Neural progenitor cell (in vitro differentiated cells): ENCODE data around the gene AFF1. TPM values are rescaled to one million over a fixed set of nuclear protein-coding genes. Genes with fewer than 3 reads are reported as not detected.
"Not testable (repeated sequence)": the region's sequence is repeated elsewhere in the genome, so short reads cannot be mapped to it uniquely, and the experiment has no call there.

ENCODE experiments used
- DNase-seq: peaks from one replicate; pipeline ENCODE4 v3.0.0-alpha.2; 2016; ENCODE audit warnings: low spot score
- H2AFZ ChIP-seq: fragments of 200-600 bp; sonication (generic); replicated peaks from 2 replicates; pipeline ENCODE4 v1.6.1; 2016; ENCODE audit warnings: antibody characterized with exemption
- H3F3A ChIP-seq: fragments of 200-600 bp; sonication (generic); 2 replicates; pipeline ENCODE4 v1.6.1; 2016; ENCODE audit warnings: antibody characterized with exemption, low read depth
- H3K27ac ChIP-seq: fragments of 200-600 bp; sonication (generic); 2 replicates; pipeline ENCODE4 v1.5.1; 2016; ENCODE audit warnings: mild to moderate bottlenecking
- H3K27me3 ChIP-seq: fragments of 200-600 bp; sonication (generic); 2 replicates; pipeline ENCODE4 v1.6.1; 2016; ENCODE audit warnings: mild to moderate bottlenecking, moderate library complexity
- H3K36me3 ChIP-seq: fragments of 200-600 bp; sonication (generic); 2 replicates; pipeline ENCODE4 v1.5.1; 2016
- H3K4me1 ChIP-seq: fragments of 200-600 bp; sonication (generic); 2 replicates; pipeline ENCODE4 v1.6.1; 2016; ENCODE audit warnings: mixed run types
- H3K4me2 ChIP-seq: fragments of 200-600 bp; sonication (generic); 2 replicates; pipeline ENCODE4 v1.6.1; 2016
- H3K4me3 ChIP-seq: fragments of 200-600 bp; sonication (generic); 2 replicates; pipeline ENCODE4 v1.5.1; 2016
- H3K79me2 ChIP-seq: fragments of 200-600 bp; sonication (generic); 2 replicates; pipeline ENCODE4 v1.6.1; 2016; ENCODE audit warnings: low read depth
- H3K9ac ChIP-seq: fragments of 200-600 bp; sonication (generic); 2 replicates; pipeline ENCODE4 v1.6.1; 2016
- H3K9me3 ChIP-seq: fragments of 200-600 bp; sonication (generic); 2 replicates; pipeline ENCODE4 v1.5.1; 2016; ENCODE audit warnings: low read depth
- H4K20me1 ChIP-seq: fragments of 200-600 bp; sonication (generic); 2 replicates; pipeline ENCODE4 v1.6.1; 2016; ENCODE audit warnings: low read depth
- H3K27ac Mint-ChIP-seq: 3 replicates; pipeline ENCODE4 v1.8.0; 2021; ENCODE audit warnings: mixed read lengths
- H3K27me3 Mint-ChIP-seq: 2 replicates; pipeline ENCODE4 v1.8.0; 2022; ENCODE audit warnings: low read depth, mild to moderate bottlenecking, inconsistent platforms, moderate library complexity, mixed read lengths; ENCODE audit not compliant: insufficient read depth
- H3K36me3 Mint-ChIP-seq: 3 replicates; pipeline ENCODE4 v1.8.0; 2021; ENCODE audit warnings: mixed read lengths
- H3K4me1 Mint-ChIP-seq: 3 replicates; pipeline ENCODE4 v1.8.0; 2021; ENCODE audit warnings: mixed read lengths
- H3K4me3 Mint-ChIP-seq: 3 replicates; pipeline ENCODE4 v1.8.0; 2021; ENCODE audit warnings: mild to moderate bottlenecking, moderate library complexity, mixed read lengths
- H3K9me3 Mint-ChIP-seq: 3 replicates; pipeline ENCODE4 v1.8.0; 2020; ENCODE audit warnings: mixed read lengths
- CTCF ChIP-seq: fragments of 200-600 bp; sonication (generic); IDR thresholded peaks from 2 replicates; pipeline ENCODE4 v1.5.1; 2017; ENCODE audit warnings: antibody characterized with exemption, mild to moderate bottlenecking
- EZH2 ChIP-seq: fragments of 200-600 bp; sonication (generic); IDR thresholded peaks from 2 replicates; pipeline ENCODE4 v1.6.1; 2017; ENCODE audit warnings: antibody characterized with exemption, mild to moderate bottlenecking, moderate library complexity
- EZH2phosphoT487 ChIP-seq: fragments of 200-600 bp; sonication (generic); IDR thresholded peaks from 2 replicates; pipeline ENCODE4 v1.6.1; 2017; ENCODE audit warnings: antibody characterized with exemption
- total RNA-seq: library from RNA; depleted of rRNA; stranded (reverse); fragments of >200 nt; gene quantifications from 2 replicates; pipeline ENCODE4 v1.2.3, GENCODE V29; 2015; ENCODE audit warnings: low replicate concordance

Gene AFF1
- total RNA-seq, 1 donor from 2014 or later, result 29.0 TPM

DNA sequence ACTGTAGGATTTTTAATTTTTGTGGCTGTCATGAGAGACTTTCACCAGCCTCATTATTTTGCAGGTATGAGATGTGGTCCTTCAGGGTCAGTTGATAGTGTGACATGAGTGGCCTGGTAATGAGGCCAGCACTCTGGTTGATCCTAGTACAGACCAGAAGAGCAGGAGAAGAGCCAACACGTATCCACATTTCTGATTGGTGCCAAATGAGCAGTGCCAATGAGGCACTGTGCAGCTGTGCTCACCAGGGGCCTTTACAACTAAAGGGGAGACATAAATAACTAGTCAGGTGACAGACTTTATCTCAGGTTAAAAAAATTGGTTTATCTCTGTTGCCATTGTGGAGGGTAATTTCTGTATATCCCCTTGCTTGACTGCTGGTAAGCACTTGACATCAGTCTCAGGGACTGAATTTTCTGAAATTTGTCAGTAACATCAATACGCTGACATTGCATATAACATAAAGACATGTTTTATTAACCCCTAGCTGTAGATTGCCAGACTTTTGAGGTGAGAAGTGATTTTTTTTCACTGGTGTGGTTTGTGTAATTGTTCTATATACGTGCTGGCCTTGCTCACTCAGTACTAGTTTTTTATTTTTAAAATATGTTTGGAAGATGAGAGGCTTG is 101.2 kb downstream of the AFF1 start:
- H3K4me3 Mint-ChIP-seq, result peak overlapping the region; percentile 50
- Histone ChIP-seq H3K27me3 (no peaks in the 10 kb centered on the region), H3K9ac (no peak overlapping the region)

DNA sequence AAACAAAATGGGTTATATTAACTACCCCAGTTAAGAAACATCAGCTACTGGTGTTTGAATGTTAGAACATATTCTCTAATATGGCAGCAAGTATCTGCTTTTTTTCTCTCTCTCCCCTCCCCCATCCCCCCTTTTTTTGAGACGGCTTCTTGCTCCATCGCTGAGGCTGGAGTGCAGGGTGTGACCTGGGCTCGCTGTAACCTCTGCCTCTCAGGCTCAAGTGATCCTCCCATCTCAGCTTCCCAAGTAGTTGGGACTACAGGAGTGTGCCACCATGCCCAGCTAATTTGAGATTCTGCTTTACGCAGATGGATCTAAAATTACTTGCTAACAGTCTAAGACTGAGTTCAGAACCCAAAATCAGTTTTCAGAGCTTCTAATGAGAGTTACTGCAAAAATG is 101.9 kb downstream of the AFF1 start:
- Histone ChIP-seq H3K27me3 (no peaks in the 10 kb centered on the region), H3K9ac (no peak overlapping the region), H3K4me3 (no peak overlapping the region), H3K4me1 (peaks cover 83% of the 10 kb centered on the region), H2AFZ (no peak overlapping the region), H3K36me3 (no peaks in the 10 kb centered on the region), H3K79me2 (peaks cover 98% of the 10 kb centered on the region), H3K27ac (no peak overlapping the region), H3K9me3 (no peaks in the 10 kb centered on the region), H3K4me2 (peak overlapping the region; percentile 67), H4K20me1 (peaks cover 62% of the 10 kb centered on the region), H3F3A (peaks cover 59% of the 10 kb centered on the region)
- no peaks in the 10 kb centered on the region for H3K36me3 Mint-ChIP-seq
- peak overlapping the region; percentile 100 for H3K27ac Mint-ChIP-seq
- TF ChIP-seq EZH2phosphoT487, result no peak
- TF ChIP-seq EZH2, result no peak
- no peak for TF ChIP-seq CTCF
- no peaks in the 10 kb centered on the region for H3K9me3 Mint-ChIP-seq
- H3K4me1 Mint-ChIP-seq, result peaks cover 56% of the 10 kb centered on the region
- H3K4me3 Mint-ChIP-seq, result peak overlapping the region; percentile 58
- H3K27me3 Mint-ChIP-seq, result no peaks in the 10 kb centered on the region
- no peak for DNase-seq

More for the DNA sequence above, 101.2 kb downstream of the AFF1 start:
- H3K4me1 Mint-ChIP-seq, result peaks cover 51% of the 10 kb centered on the region
- Histone ChIP-seq H3F3A (peaks cover 66% of the 10 kb centered on the region), H3K9me3 (no peaks in the 10 kb centered on the region), H3K4me2 (peak overlapping the region; percentile 67), H2AFZ (no peak overlapping the region), H3K4me1 (peaks cover 90% of the 10 kb centered on the region), H3K36me3 (no peaks in the 10 kb centered on the region), H3K4me3 (no peak overlapping the region), H3K79me2 (peaks cover 98% of the 10 kb centered on the region), H3K27ac (no peak overlapping the region), H4K20me1 (peaks cover 70% of the 10 kb centered on the region)
- TF ChIP-seq EZH2 (no peak), EZH2phosphoT487 (no peak), CTCF (no peak)
- DNase-seq, result no peak
- H3K27ac Mint-ChIP-seq, result peak overlapping the region; percentile 96
- H3K27me3 Mint-ChIP-seq, result no peaks in the 10 kb centered on the region
- no peaks in the 10 kb centered on the region for H3K9me3 Mint-ChIP-seq
- H3K36me3 Mint-ChIP-seq, result no peaks in the 10 kb centered on the region

DNA sequence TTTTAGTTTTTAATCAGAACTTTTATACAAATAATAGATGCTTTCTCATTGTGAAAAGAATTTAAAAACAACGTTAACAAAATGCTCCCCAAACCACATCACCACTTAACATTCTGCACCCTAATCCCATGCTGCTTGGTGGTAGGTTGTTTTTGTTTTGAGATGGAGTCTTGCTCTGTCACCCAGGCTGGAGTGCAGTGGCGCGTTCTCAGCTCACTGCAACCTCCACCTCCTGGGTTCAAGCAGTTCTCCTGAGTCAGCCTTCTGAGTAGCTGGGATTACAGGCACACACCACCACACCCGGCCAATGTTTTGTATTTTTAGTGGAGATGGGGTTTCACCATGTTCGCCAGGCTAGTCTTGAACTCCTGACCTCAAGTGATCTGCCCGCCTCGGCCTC is 102.4 kb downstream of the AFF1 start:
- peaks cover 80% of the 10 kb centered on the region for H3K4me1 ChIP-seq
- not testable (repeated sequence) for DNase-seq, H3K36me3 ChIP-seq, H3K9ac ChIP-seq, H3K9me3 ChIP-seq, H3K27me3 ChIP-seq, H3K36me3 Mint-ChIP-seq, H2AFZ ChIP-seq, H3K9me3 Mint-ChIP-seq, H3K27me3 Mint-ChIP-seq, H3K4me3 ChIP-seq
- peak overlapping the region; percentile 96 for H3K27ac ChIP-seq
- H3K4me3 Mint-ChIP-seq, result peak overlapping the region; percentile 74
- peak overlapping the region; percentile 100 for H3K27ac Mint-ChIP-seq
- H3K4me1 Mint-ChIP-seq, result peaks cover 59% of the 10 kb centered on the region
- H4K20me1 ChIP-seq, result peaks cover 58% of the 10 kb centered on the region
- peaks cover 98% of the 10 kb centered on the region for H3K79me2 ChIP-seq
- peak overlapping the region; percentile 67 for H3K4me2 ChIP-seq
- H3F3A ChIP-seq, result peaks cover 57% of the 10 kb centered on the region

DNA sequence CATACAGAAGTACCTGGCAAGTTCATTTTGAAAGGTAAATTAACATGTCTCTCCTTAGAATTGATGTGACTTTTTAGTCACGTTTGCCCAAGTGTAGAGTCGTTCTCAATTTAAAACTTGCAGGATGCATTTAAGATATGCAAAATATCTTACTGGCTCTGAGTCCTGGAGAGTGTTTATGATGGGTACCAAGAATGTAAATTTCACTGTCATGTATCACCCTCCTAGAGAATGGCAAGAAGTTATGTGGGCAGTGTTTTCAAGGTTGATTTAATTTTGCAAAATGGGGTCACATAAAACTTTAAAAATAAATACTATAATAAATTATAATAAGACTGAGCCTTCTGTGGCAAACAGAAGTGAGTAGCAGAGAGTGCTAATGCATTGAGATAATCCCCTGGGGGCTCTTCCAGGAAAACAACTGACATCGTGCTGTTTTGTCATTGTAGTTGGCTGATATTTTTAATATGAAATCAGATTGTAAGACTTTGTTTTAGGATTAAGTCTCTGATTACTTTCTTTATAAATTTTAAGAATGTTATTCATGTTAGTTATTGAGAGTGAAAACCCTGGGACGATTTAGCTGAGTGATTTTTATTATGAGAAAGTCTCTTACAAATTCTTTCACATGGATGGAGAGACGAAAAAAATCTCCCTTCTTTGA is 103.0 kb downstream of the AFF1 start:
- H3K27ac ChIP-seq, result peak overlapping the region; percentile 96
- no peaks in the 10 kb centered on the region for H3K9me3 ChIP-seq
- DNase-seq, result no peak
- no peak overlapping the region for H3K9ac ChIP-seq
- peaks cover 98% of the 10 kb centered on the region for H3K79me2 ChIP-seq
- H3K27me3 Mint-ChIP-seq, result no peaks in the 10 kb centered on the region
- H3K4me1 ChIP-seq, result peaks cover 80% of the 10 kb centered on the region
- H4K20me1 ChIP-seq, result peaks cover 55% of the 10 kb centered on the region
- TF ChIP-seq CTCF, result no peak
- no peak for TF ChIP-seq EZH2phosphoT487
- no peak for TF ChIP-seq EZH2
- peak overlapping the region; percentile 100 for H3K27ac Mint-ChIP-seq
- H3K36me3 Mint-ChIP-seq, result no peaks in the 10 kb centered on the region
- no peaks in the 10 kb centered on the region for H3K36me3 ChIP-seq
- H3K9me3 Mint-ChIP-seq, result no peaks in the 10 kb centered on the region
- peaks cover 57% of the 10 kb centered on the region for H3F3A ChIP-seq
- H2AFZ ChIP-seq, result no peak overlapping the region
- H3K4me3 Mint-ChIP-seq, result peak overlapping the region; percentile 74
- H3K27me3 ChIP-seq, result no peaks in the 10 kb centered on the region
- peak overlapping the region; percentile 39 for H3K4me3 ChIP-seq
- H3K4me1 Mint-ChIP-seq, result peaks cover 65% of the 10 kb centered on the region
- peak overlapping the region; percentile 77 for H3K4me2 ChIP-seq
